Measurements from ENCODE around the gene KLHL30. TPM values are rescaled to one million over a fixed set of nuclear protein-coding genes. Genes with fewer than 3 reads are reported as not detected.

Gene KLHL30
- total and polyA plus RNA-seq, 2 experiments from 2014 or later = 0.07 TPM; not detected in 1

DNA sequence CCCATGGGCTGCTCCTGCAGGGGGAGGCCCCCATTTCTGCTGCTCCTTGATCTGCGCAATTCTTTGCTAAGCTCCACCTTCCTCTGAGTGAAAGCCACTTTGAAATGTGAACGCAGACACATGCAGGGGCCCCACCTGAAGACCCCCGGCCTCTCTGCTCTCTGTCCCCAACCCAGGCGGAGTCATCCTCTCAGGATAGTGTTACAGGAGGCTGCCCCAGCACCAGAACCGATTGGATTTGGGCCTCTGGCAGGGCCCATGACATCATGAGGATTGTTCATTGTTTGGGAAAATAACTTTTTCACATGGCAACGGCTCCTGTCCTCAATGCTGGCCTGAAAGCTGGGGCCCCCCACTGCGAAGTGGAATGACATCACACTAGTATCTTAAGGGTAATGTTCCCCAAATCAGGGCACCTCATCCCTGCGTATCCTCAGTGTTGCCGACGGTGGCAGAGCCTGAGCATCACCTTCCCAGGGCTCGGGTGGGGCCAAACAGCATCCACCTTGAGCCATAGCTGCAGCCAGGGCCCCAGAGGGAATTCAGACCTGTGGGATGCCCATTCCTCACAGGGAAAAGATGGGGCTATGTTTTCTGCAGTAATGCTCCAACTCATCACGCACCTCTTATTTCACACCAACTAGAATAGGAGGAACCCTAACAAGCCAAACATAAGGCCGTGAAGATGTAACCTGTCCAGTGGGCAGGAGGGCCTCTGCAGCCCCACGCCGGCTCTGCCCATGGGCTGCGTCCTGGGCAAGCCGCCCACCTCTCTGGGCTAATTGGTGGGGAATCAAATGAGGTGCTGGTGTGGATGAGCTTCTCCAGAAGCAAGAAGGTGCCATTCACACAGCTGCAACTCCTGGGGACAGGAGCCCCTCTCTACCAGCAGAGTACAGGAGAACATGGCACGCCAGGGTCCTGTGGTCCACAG is 17.6 kb downstream of the KLHL30 start (continued):
- TF ChIP-seq, protein P1, sequence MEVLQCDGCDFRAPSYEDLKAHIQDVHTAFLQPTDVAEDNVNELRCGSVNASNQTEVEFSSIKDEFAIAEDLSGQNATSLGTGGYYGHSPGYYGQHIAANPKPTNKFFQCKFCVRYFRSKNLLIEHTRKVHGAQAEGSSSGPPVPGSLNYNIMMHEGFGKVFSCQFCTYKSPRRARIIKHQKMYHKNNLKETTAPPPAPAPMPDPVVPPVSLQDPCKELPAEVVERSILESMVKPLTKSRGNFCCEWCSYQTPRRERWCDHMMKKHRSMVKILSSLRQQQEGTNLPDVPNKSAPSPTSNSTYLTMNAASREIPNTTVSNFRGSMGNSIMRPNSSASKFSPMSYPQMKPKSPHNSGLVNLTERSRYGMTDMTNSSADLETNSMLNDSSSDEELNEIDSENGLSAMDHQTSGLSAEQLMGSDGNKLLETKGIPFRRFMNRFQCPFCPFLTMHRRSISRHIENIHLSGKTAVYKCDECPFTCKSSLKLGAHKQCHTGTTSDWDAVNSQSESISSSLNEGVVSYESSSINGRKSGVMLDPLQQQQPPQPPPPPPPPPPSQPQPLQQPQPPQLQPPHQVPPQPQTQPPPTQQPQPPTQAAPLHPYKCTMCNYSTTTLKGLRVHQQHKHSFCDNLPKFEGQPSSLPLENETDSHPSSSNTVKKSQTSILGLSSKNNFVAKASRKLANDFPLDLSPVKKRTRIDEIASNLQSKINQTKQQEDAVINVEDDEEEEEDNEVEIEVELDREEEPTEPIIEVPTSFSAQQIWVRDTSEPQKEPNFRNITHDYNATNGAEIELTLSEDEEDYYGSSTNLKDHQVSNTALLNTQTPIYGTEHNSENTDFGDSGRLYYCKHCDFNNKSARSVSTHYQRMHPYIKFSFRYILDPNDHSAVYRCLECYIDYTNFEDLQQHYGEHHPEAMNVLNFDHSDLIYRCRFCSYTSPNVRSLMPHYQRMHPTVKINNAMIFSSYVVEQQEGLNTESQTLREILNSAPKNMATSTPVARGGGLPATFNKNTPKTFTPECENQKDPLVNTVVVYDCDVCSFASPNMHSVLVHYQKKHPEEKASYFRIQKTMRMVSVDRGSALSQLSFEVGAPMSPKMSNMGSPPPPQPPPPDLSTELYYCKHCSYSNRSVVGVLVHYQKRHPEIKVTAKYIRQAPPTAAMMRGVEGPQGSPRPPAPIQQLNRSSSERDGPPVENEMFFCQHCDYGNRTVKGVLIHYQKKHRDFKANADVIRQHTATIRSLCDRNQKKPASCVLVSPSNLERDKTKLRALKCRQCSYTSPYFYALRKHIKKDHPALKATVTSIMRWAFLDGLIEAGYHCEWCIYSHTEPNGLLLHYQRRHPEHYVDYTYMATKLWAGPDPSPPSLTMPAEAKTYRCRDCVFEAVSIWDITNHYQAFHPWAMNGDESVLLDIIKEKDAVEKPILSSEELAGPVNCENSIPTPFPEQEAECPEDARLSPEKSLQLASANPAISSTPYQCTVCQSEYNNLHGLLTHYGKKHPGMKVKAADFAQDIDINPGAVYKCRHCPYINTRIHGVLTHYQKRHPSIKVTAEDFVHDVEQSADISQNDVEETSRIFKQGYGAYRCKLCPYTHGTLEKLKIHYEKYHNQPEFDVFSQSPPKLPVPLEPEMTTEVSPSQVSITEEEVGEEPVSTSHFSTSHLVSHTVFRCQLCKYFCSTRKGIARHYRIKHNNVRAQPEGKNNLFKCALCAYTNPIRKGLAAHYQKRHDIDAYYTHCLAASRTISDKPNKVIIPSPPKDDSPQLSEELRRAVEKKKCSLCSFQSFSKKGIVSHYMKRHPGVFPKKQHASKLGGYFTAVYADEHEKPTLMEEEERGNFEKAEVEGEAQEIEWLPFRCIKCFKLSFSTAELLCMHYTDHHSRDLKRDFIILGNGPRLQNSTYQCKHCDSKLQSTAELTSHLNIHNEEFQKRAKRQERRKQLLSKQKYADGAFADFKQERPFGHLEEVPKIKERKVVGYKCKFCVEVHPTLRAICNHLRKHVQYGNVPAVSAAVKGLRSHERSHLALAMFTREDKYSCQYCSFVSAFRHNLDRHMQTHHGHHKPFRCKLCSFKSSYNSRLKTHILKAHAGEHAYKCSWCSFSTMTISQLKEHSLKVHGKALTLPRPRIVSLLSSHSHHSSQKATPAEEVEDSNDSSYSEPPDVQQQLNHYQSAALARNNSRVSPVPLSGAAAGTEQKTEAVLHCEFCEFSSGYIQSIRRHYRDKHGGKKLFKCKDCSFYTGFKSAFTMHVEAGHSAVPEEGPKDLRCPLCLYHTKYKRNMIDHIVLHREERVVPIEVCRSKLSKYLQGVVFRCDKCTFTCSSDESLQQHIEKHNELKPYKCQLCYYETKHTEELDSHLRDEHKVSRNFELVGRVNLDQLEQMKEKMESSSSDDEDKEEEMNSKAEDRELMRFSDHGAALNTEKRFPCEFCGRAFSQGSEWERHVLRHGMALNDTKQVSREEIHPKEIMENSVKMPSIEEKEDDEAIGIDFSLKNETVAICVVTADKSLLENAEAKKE (CRISPR knock-in tag; IDR thresholded peaks at IDR 0.05) = no peak
- no peak for TF ChIP-seq STAT1 (IDR thresholded peaks at IDR 0.05; ENCODE audit: unreplicated experiment)
- TF ChIP-seq ZNF331 (CRISPR knock-in tag; IDR thresholded peaks at IDR 0.05; ENCODE audit: low read depth) = no peak
- no peak for TF ChIP-seq CREB1 (CRISPR knock-in tag; IDR thresholded peaks at IDR 0.05; ENCODE audit: low read depth)
- TF ChIP-seq, protein P2, sequence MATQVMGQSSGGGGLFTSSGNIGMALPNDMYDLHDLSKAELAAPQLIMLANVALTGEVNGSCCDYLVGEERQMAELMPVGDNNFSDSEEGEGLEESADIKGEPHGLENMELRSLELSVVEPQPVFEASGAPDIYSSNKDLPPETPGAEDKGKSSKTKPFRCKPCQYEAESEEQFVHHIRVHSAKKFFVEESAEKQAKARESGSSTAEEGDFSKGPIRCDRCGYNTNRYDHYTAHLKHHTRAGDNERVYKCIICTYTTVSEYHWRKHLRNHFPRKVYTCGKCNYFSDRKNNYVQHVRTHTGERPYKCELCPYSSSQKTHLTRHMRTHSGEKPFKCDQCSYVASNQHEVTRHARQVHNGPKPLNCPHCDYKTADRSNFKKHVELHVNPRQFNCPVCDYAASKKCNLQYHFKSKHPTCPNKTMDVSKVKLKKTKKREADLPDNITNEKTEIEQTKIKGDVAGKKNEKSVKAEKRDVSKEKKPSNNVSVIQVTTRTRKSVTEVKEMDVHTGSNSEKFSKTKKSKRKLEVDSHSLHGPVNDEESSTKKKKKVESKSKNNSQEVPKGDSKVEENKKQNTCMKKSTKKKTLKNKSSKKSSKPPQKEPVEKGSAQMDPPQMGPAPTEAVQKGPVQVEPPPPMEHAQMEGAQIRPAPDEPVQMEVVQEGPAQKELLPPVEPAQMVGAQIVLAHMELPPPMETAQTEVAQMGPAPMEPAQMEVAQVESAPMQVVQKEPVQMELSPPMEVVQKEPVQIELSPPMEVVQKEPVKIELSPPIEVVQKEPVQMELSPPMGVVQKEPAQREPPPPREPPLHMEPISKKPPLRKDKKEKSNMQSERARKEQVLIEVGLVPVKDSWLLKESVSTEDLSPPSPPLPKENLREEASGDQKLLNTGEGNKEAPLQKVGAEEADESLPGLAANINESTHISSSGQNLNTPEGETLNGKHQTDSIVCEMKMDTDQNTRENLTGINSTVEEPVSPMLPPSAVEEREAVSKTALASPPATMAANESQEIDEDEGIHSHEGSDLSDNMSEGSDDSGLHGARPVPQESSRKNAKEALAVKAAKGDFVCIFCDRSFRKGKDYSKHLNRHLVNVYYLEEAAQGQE (IDR thresholded peaks at IDR 0.05; ENCODE audit: unreplicated experiment) = no peak
